GM18861 (cell line): ENCODE measurements around the gene ZNF516.
A peak's percentile ranks its signal among the peaks of the same experiment; 100 is the strongest.

Source experiments
- ATAC-seq: cut with Tn5 transposase; IDR thresholded peaks from one replicate; pipeline ENCODE4 v1.9.1; 2021; ENCODE audit not compliant: unreplicated experiment

The ZNF516 gene

GRCh38 chr18:76404345-76404831 lies 90.7 kb downstream of the ZNF516 start:
- ATAC-seq = no peak

GRCh38 chr18:76402026-76402990 lies 92.7 kb downstream of the ZNF516 start:
- ATAC-seq = no peak

GRCh38 chr18:76401498-76401897 lies 93.5 kb downstream of the ZNF516 start:
- no peak for ATAC-seq

GRCh38 chr18:76399613-76400391 lies 95.2 kb downstream of the ZNF516 start:
- no peak for ATAC-seq

GRCh38 chr18:76398896-76399612 lies 96.0 kb downstream of the ZNF516 start:
- ATAC-seq = peak; percentile 86

GRCh38 chr18:76398295-76398694 lies 96.7 kb downstream of the ZNF516 start:
- no peak for ATAC-seq

- ATAC-seq = no peak
Measured at GRCh38 chr18:76397631-76398030, 97.4 kb downstream of the ZNF516 start.

- ATAC-seq = no peak
Measured at GRCh38 chr18:76396792-76397191, 98.2 kb downstream of the ZNF516 start.

- no peak for ATAC-seq
Measured at GRCh38 chr18:76395609-76396008, 99.4 kb downstream of the ZNF516 start.

- ATAC-seq = no peak
Measured at GRCh38 chr18:76394780-76395476, 100.1 kb downstream of the ZNF516 start.

GRCh38 chr18:76392349-76392748 lies 102.7 kb downstream of the ZNF516 start:
- ATAC-seq = no peak

- ATAC-seq = no peak
Measured at GRCh38 chr18:76391746-76392145, 103.3 kb downstream of the ZNF516 start.

GRCh38 chr18:76391038-76391437 lies 104.0 kb downstream of the ZNF516 start:
- no peak for ATAC-seq

GRCh38 chr18:76390452-76391035 lies 104.5 kb downstream of the ZNF516 start:
- ATAC-seq = no peak

- ATAC-seq = no peak
Measured at GRCh38 chr18:76389716-76390115, 105.3 kb downstream of the ZNF516 start.

- no peak for ATAC-seq
Measured at GRCh38 chr18:76388891-76389423, 106.1 kb downstream of the ZNF516 start.

- ATAC-seq = no peak
Measured at GRCh38 chr18:76388261-76388660, 106.8 kb downstream of the ZNF516 start.

GRCh38 chr18:76387608-76388007 lies 107.4 kb downstream of the ZNF516 start:
- no peak for ATAC-seq

- ATAC-seq = no peak
Measured at GRCh38 chr18:76386886-76387285, 108.2 kb downstream of the ZNF516 start.

GRCh38 chr18:76386071-76386470 lies 109.0 kb downstream of the ZNF516 start:
- no peak for ATAC-seq
